AG04450 (cell line): ENCODE data around the gene MKS1. TPM values are rescaled to one million over a fixed set of nuclear protein-coding genes. Genes with fewer than 3 reads are reported as not detected.
A peak's percentile ranks its signal among the peaks of the same experiment; 100 is the strongest.

ENCODE experiments used
- CTCF ChIA-PET: fragments of 300-600, 350-600 bp; formaldehyde crosslinking; extraction: SDS; loops from one replicate; lab custom pipeline; 2022; ENCODE audit warnings: antibody characterized with exemption, inconsistent platforms; lab: Charles Lee
- POLR2A ChIA-PET: fragments of 350-600 bp; formaldehyde crosslinking; extraction: SDS; loops from one replicate; lab custom pipeline; 2021; ENCODE audit warnings: antibody characterized with exemption, inconsistent platforms; lab: Yijun Ruan, JAX
- DNase-seq: peaks from one replicate; pipeline ENCODE4 v3.0.0-alpha.2; 2011; ENCODE audit warnings: low read depth, low spot score
- H3K27ac ChIP-seq: one replicate; pipeline ENCODE4 v1.5.1; 2012; ENCODE audit warnings: low read depth, low read length, control low read depth
- H3K27me3 ChIP-seq: one replicate; pipeline ENCODE4 v1.6.0; 2012; ENCODE audit warnings: low read length; ENCODE audit not compliant: control insufficient read depth, insufficient read depth
- H3K4me3 ChIP-seq: 2 replicates; pipeline ENCODE4 v1.5.1; 2011; ENCODE audit warnings: mild to moderate bottlenecking, low read depth, low read length, control low read depth
- H3K9me3 ChIP-seq: 2 replicates; pipeline ENCODE4 v1.5.1; 2012; ENCODE audit warnings: low read length; ENCODE audit not compliant: control insufficient read depth, insufficient read depth
- polyA plus RNA-seq: library from polyadenylated mRNA; depleted of rRNA; stranded (reverse); fragments of >200 nt; gene quantifications from 2 replicates; pipeline ENCODE4 v1.2.3, GENCODE V29; 2011
- TF ChIP-seq, protein P1 (sequence below): IDR thresholded peaks from 2 replicates; pipeline ENCODE4 v1.5.1; 2011; ENCODE audit warnings: low read depth, low read length, control low read depth, inconsistent platforms

The MKS1 gene
- polyA plus RNA-seq, 1 experiment: 14.4 TPM

DNA sequence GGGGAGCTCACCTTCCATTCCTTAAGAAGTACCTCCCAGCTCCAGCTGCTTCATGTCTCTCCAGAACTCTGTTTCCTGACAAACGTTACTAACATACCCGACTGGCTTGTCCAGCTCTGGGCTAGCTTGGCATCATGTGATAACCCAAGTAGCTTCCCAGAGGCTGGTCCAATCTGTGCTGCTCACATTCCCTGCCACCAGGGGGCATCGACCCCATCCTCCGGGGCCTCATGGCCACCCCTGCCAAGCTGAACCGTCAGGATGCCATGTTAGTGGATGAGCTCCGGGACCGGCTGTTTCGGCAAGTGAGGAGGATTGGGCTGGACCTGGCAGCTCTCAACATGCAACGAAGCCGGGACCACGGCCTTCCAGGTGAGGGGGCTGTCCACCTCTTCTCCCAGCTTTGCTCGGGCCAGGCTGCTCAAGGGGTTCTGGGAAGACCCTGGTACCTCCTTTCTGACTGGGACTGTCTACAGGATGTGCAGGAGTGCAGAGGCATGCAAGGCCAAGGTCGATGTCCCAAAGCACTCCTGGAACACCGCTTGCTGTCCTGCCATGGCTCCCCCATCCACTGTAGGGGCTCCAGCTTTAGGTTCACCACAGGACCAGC lies 18.9 kb downstream of the MKS1 start:
- POLR2A ChIA-PET: no interaction called here
- no peak for DNase-seq
- H3K27ac ChIP-seq: no peak overlapping the region
- no peaks in the 10 kb centered on the region for H3K9me3 ChIP-seq
- CTCF ChIA-PET: interaction anchor here (0.5 to 2.0 kb wide), 16 partner anchors 9 to 852 kb away, joined by 3 to 8 read pairs (median 4); partner anchors contain the start of gene RNF43
- peaks cover 3% of the 10 kb centered on the region for H3K27me3 ChIP-seq
- H3K4me3 ChIP-seq: no peak overlapping the region
- TF ChIP-seq, protein P1, sequence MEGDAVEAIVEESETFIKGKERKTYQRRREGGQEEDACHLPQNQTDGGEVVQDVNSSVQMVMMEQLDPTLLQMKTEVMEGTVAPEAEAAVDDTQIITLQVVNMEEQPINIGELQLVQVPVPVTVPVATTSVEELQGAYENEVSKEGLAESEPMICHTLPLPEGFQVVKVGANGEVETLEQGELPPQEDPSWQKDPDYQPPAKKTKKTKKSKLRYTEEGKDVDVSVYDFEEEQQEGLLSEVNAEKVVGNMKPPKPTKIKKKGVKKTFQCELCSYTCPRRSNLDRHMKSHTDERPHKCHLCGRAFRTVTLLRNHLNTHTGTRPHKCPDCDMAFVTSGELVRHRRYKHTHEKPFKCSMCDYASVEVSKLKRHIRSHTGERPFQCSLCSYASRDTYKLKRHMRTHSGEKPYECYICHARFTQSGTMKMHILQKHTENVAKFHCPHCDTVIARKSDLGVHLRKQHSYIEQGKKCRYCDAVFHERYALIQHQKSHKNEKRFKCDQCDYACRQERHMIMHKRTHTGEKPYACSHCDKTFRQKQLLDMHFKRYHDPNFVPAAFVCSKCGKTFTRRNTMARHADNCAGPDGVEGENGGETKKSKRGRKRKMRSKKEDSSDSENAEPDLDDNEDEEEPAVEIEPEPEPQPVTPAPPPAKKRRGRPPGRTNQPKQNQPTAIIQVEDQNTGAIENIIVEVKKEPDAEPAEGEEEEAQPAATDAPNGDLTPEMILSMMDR: peak; percentile 54

DNA sequence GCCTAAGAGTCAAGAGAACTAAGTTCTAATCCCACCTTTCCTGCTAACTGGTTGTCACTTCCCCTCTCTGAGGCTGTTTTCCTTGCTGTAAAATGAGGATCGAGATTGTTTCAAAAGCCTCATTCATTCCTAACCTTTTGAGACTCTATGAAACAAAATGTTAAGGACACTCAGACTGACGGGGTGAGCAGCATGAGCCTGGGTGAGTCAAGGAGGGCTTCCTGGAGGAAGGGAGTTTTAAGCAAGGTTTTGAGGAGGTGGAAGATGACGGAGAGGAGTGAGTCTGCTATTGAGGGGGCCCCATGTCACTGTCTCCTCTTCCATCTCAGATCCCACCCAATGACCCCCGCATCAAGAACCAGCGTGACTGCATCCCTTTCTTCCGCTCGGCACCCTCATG lies 22.4 kb downstream of the MKS1 start:
- no peak for DNase-seq
- POLR2A ChIA-PET: no interaction called here
- Histone ChIP-seq H3K27me3 (peaks cover 6% of the 10 kb centered on the region), H3K9me3 (no peaks in the 10 kb centered on the region; the same call in 1 of the 2 replicates), H3K4me3 (no peak overlapping the region), H3K27ac (no peak overlapping the region)
- CTCF ChIA-PET: no interaction called here
- TF ChIP-seq, protein P1: no peak

DNA sequence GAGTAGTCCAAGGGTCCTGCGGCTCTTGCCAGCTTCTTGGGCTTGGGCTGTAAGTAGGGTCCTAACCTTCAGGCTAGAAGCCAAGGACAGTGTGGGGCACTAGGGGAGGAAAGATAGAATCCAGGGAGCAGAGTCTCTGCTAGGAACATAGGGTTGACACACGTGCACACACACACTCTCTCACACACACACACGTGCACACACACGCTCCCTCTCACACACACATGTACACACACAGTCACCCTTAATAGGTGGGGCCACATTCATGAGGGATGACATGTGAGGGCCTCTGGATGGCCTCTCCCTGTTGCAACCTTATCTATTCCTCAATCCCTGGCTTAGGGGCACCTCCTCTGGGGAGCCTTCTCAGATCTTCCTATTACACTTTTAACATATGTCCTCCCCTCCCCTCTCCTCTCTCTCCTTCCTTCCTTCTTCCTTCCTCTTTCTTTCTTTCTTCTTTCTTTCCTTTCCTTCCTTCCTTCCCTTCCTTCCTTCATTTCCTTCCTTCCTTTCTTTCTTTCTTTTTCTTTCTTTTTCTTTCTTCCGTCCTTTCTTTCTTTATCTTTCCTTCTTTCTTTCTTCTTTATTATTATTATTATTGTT lies 23.4 kb downstream of the MKS1 start:
- no peak overlapping the region for H3K27ac ChIP-seq
- ChIA-PET CTCF (no interaction called here), POLR2A (no interaction called here)
- no peak overlapping the region for H3K4me3 ChIP-seq
- TF ChIP-seq, protein P1: no peak
- DNase-seq: no peak
- H3K9me3 ChIP-seq: no peaks in the 10 kb centered on the region; the same call in 1 of the 2 replicates
- H3K27me3 ChIP-seq: peaks cover 6% of the 10 kb centered on the region

DNA sequence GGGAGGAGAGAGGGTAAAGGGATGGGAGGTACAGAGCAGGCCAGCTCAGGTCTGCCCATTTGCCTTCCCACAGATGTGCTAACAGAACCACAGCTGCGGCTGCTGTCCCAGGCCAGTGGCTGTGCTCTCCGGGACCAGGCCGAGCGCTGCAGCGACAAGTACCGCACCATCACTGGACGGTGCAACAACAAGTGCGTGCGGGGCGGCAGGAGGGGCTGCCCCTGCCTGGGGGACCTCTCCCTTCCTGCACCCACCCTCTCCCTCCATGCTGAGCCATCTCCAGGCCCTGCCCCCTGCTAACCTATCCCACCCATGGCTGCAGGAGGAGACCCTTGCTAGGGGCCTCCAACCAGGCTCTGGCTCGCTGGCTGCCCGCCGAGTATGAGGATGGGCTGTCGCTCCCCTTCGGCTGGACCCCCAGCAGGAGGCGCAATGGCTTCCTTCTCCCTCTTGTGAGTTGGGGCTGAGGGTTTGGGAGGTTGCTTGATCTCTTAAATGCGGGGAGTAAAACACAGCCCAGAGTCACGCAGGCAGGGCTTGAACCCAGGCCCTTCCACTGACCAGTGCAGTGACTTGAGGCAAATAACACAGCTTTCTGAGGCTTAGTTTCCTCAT lies 25.3 kb downstream of the MKS1 start:
- POLR2A ChIA-PET: no interaction called here
- TF ChIP-seq, protein P1: no peak
- CTCF ChIA-PET: no interaction called here
- Histone ChIP-seq H3K27ac (no peak overlapping the region), H3K4me3 (no peak overlapping the region), H3K27me3 (peaks cover 3% of the 10 kb centered on the region), H3K9me3 (no peaks in the 10 kb centered on the region; the same call in 1 of the 2 replicates)
- DNase-seq: no peak

DNA sequence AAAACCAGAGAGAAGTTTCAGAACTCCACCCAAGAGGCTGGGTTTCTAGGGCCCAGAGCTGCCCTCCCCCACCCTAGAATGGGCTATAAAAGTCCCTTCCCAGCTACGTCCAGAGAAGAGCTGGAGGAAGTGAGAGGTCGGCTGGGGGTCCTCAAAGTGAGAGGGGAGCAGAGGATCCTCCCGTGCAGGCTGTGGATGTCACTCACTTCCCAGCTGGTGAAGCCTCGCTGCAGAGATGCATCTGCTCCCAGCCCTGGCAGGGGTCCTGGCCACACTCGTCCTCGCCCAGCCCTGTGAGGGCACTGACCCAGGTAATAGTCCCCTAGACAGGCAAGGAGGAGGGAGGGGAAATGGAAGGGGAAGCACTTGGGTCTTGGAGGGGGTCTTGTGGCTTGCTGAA lies 26.4 kb downstream of the MKS1 start, which contains the start of gene EPX:
Gene EPX (plus strand): TSS at position 115 of the 400 bp plus-strand sequence. CDS start 121 bp downstream, at position 236.
- ChIA-PET POLR2A (no interaction called here), CTCF (no interaction called here)
- Histone ChIP-seq H3K4me3 (no peak within 1 kb of the TSS), H3K9me3 (no peaks in the 10 kb centered on the region; the same call in 1 of the 2 replicates), H3K27me3 (peaks cover 3% of the 10 kb centered on the region), H3K27ac (no peak within 1 kb of the TSS)
- TF ChIP-seq, protein P1: no peak
- no peak for DNase-seq
